NCI-H2107 (cell line): Measurements from ENCODE around the gene C9orf152.

Experiments
- DNase-seq: peaks from one replicate; lab custom pipeline; 2025; lab: John Stamatoyannopoulos, UW

The C9orf152 gene

GRCh38 chr9:110180511-110181434 is 27.2 kb downstream of the C9orf152 start:
- DNase-seq = no peak

DNA sequence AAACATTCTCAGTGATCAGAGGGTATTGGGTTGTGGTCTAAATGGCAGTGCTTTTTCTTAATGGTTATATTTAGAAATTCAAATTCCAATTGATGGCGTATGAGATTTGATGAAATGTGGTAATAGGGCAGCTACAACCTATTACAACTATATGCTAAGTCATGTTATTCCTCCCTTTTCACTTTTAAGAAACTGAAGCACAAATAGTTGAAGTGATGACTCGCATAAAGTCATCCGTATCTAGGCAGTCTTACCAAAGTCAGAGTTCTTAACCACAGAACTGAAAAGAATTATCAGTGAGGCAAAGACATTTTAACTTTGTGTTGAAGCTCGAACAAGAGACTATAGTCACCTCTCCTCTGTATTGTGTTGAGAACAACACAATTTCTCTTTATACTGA is 28.2 kb downstream of the C9orf152 start:
- DNase-seq = no peak

- DNase-seq = no peak
These were observed 29.7 kb downstream of the C9orf152 start for GRCh38 chr9:110178281-110178680.

DNA sequence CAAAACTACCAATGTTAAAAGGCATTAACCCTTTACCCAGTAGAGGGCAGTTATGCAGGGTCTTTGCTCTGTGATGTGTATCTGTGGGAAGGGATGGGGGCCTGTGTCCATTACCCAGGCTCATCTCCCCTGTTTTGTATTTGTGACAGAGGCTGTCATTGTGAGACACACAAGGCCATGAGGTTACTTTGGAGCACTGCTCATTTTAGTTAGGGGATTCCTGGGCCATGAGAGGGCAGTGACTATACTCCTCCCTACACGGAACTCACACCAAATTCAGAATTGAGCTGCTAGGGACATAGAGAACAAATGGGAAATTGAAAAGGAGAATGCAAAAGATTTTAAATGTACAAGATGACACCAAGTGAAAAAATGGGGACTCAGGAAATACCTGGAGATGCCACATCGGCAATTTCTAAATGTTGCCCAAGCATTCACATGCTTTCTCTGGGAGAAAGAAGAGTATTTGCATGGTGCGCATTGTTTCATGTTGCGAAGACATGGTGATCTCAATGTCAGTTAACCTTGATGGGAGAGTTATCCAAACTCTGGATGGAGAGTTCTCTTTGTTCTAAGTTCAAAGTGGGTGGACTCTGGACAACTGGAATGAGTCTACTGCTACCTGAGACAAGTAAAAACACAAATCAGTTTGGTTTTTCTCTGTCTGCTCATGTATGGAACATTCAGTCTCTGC is 32.5 kb downstream of the C9orf152 start:
- DNase-seq = no peak

DNA sequence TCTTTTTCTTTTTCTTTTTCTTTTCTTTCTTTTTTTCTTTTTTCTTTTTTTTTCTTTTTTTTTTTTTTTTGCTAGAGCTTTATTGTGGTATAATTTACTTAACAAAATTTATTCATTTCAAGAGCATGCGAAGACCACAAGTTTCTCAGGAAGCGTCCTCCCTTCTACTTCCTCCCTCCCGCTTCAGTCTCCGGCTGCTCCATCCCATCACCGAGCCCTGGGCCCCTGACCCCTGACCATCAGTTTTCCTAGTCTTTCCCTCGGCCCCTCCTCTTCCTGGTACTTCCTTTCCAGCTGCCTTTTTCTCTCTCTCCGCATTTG is 34.7 kb downstream of the C9orf152 start:
- no peak for DNase-seq

- no peak for DNase-seq
These were observed 37.4 kb downstream of the C9orf152 start for GRCh38 chr9:110170357-110171257.

- DNase-seq = no peak
These were observed 39.5 kb downstream of the C9orf152 start for GRCh38 chr9:110168486-110168885.

GRCh38 chr9:110161940-110162339 is 46.0 kb downstream of the C9orf152 start:
- no peak for DNase-seq

- DNase-seq = no peak
These were observed 47.3 kb downstream of the C9orf152 start for GRCh38 chr9:110160685-110161084.

GRCh38 chr9:110160123-110160522 is 47.8 kb downstream of the C9orf152 start:
- DNase-seq = no peak

- no peak for DNase-seq
These were observed 49.9 kb downstream of the C9orf152 start for GRCh38 chr9:110157823-110158664.

GRCh38 chr9:110156902-110157301 is 51.1 kb downstream of the C9orf152 start:
- DNase-seq = no peak

GRCh38 chr9:110156416-110156815 is 51.5 kb downstream of the C9orf152 start:
- no peak for DNase-seq

DNA sequence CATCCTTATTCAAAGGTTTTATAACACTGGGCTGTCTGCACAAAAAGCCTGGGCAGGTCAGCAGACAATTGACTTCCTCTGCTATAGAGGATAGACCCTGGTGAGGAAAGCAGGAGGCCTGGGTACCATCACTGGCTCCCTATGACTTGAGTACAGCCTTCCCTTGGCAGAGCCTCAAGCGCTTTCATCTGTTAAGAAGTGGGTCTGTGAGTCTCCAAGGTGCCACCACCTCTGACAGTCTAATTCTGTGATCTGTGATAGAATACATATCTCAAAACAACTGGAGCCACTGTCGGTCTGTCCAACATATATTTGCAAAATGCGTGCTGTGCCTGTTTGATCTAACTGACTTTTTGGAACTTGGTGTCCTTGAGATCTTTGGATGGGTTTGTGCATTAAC is 52.2 kb downstream of the C9orf152 start:
- DNase-seq = no peak

DNA sequence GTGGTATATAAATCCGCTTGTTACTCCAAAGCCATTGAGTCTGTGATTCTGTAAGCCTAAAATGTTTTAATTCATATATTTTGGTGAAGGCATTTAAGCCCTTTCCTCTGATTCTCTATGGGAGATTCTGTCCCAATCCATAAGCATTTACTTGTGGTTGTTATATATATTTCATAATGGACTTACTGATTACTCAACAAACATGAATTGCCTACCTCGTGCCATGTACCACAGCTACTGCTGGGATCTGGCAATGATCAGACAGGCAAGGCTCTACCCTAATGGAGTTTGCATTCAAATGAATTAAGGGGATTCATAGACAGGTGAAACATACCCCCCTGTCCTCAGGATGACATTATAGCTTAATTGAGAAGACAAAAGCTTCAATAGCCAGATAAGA is 54.5 kb downstream of the C9orf152 start:
- no peak for DNase-seq

DNA sequence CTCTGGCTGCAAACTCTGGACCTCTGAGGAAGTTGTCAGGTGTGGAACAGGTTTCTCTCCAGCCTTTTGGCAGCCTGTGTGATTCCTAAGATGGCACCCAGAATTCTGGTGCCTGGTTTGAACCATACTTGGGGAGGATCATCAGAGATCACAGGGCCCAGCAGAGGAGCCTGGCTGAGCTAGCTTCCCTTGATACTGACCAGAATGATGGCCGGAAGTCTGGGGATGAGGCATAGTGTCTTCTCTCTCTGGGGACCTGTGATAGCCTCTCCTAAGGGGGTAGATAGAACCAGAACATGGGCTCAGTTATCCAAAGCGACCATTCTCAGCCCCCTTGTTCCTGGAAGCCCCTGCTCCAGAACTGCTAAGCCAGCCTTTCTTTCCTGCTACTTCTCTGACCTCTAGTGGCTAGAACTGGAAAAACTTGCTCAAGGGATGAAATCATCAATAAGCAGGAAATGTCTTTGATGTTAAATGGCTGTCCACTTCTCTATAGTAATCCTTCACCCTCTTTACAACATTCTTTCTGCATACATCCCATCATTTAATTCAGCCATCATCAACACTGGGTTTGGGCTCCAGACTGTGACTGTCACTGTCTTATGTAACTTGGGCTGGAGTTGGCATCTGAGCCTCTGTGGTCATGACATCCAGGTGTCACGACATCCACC is 55.1 kb downstream of the C9orf152 start:
- DNase-seq = peak; percentile 41
